Gastrocnemius medialis (tissue), 4 donors: ENCODE measurements around the gene PMEPA1. TPM values are rescaled to one million over a fixed set of nuclear protein-coding genes. Genes with fewer than 3 reads are reported as not detected.

Source experiments
- ATAC-seq, 2 donors: fragments of 150-250 bp; one replicate each; pipeline ENCODE4 v1.9.1; 2016
- DNase-seq, 2 donors: peaks; one replicate each; pipeline ENCODE4 v3.0.0-alpha.2; 2019
- H3K27ac ChIP-seq, 4 donors: fragments of 200-600 bp; sonication (generic); 1 replicate in 1 of 4; 2 replicates in 3 of 4; pipeline ENCODE4 v1.5.1; 2016 to 2018; ENCODE audit warnings: mild to moderate bottlenecking in 2 of 4, moderate library complexity in 1 of 4
- H3K27me3 ChIP-seq, 3 donors: fragments of 200-600 bp; sonication (generic) in 2 of 3; 1 replicate in 1 of 3; 2 replicates in 2 of 3; pipeline versions ENCODE4 v1.5.1 to v1.6.0; 2016 to 2019; ENCODE audit warnings: mild to moderate bottlenecking in 1 of 3, moderate library complexity in 1 of 3
- H3K36me3 ChIP-seq, 2 donors: fragments of 200-600 bp; sonication (generic) in 1 of 2; one replicate each; pipeline ENCODE4 v1.5.1; 2017 to 2018
- H3K4me1 ChIP-seq, 2 donors: fragments of 200-600 bp; sonication (generic) in 1 of 2; one replicate each; pipeline ENCODE4 v1.5.1; 2016 to 2017; ENCODE audit warnings: mild to moderate bottlenecking in 2 of 2
- H3K4me3 ChIP-seq, 4 donors: fragments of 200-600 bp; sonication (generic) in 3 of 4; 1 replicate in 1 of 4; 2 replicates in 3 of 4; pipeline ENCODE4 v1.5.1; 2016 to 2019; ENCODE audit warnings: mild to moderate bottlenecking in 2 of 4
- H3K9me3 ChIP-seq, 3 donors: fragments of 200-600 bp; sonication (generic) in 2 of 3; 1 replicate in 1 of 3; 2 replicates in 2 of 3; pipeline ENCODE4 v1.5.1; 2016 to 2019
- CTCF ChIP-seq, 5 experiments: fragments of 450-650 bp in 3 of 5; fragments of 200-600 bp in 2 of 5; sonication (generic) in 2 of 5; IDR thresholded peaks in 4 of 5; conservative IDR thresholded peaks in 1 of 5; 1 replicate in 4 of 5; 2 replicates in 1 of 5; pipeline ENCODE4 v1.5.1; 2016 to 2019; ENCODE audit warnings: antibody characterized with exemption in 5 of 5, mild to moderate bottlenecking in 3 of 5, moderate library complexity in 3 of 5
- POLR2A ChIP-seq, 2 donors: fragments of 450-650 bp; IDR thresholded peaks; one replicate each; pipeline ENCODE4 v1.6.1; 2017; ENCODE audit warnings: antibody characterized with exemption in 2 of 2, mild to moderate bottlenecking in 2 of 2, moderate library complexity in 2 of 2
- in situ Hi-C, 4 donors: fragments of 200-750 bp; cut with MboI; loops; one replicate each; pipeline versions ENCODE4 v1.15.0 to v1.8.0; 2017; ENCODE audit warnings: low sequenced_read_pairs in 4 of 4
- intact Hi-C: fragments of 100-400 bp; cut with DNase I; formaldehyde crosslinking; loops from one replicate; pipeline ENCODE4 v1.15.1; 2023; ENCODE audit warnings: low total_unique reads
- total RNA-seq, 4 donors: library from RNA; depleted of rRNA; stranded (reverse); fragments of >200 nt; gene quantifications; one replicate each; pipeline versions ENCODE4 v1.1.0 to v1.2.3, GENCODE V29; 2016

The PMEPA1 gene
- total RNA-seq, 4 donors from 2014 or later = 1.5 to 8.1 (median 5.8) TPM

- DNase-seq (no peak), ATAC-seq (no peak)
- intact Hi-C loops = no loop called here
- in situ Hi-C loops = no loop called here
- TF ChIP-seq CTCF (IDR thresholded peaks at IDR 0.05 in 4 of 5, conservative IDR thresholded peaks at IDR 0.05 in 1 of 5) (no peak), POLR2A (IDR thresholded peaks at IDR 0.05) (no peak)
- peaks cover 0 to 5% (median 0%) of the 10 kb centered on the region in 3 donors for H3K27me3 ChIP-seq
- no peaks in the 10 kb centered on the region for H3K9me3 ChIP-seq
- H3K27ac ChIP-seq = no peak overlapping the region
- no peak overlapping the region for H3K4me3 ChIP-seq
- no peaks in the 10 kb centered on the region for H3K36me3 ChIP-seq
- peaks cover 0 to 3% of the 10 kb centered on the region in 2 donors for H3K4me1 ChIP-seq
Observed at GRCh38 chr20:57620999-57621398, 88.8 kb downstream of the PMEPA1 start.

GRCh38 chr20:57620274-57620990 is 89.4 kb downstream of the PMEPA1 start, which contains the start of gene ZBP1:
TSS of gene ZBP1 (minus strand) at chr20:57620426. CDS start at chr20:57620295, 131 bp downstream.
- ATAC-seq (no peak), DNase-seq (no peak)
- Histone ChIP-seq H3K4me1 (peaks cover 0 to 3% of the 10 kb centered on the region in 2 donors), H3K9me3 (no peaks in the 10 kb centered on the region), H3K4me3 (peak within 1 kb of the TSS in 2 of 4 donors; percentile 18 to 25), H3K27ac (peak within 1 kb of the TSS in 1 of 4 donors; percentile 41), H3K27me3 (peaks cover 0 to 5% (median 0%) of the 10 kb centered on the region in 3 donors), H3K36me3 (no peaks in the 10 kb centered on the region)
- in situ Hi-C loops (no loop called here), intact Hi-C loops (no loop called here)
- no peak for TF ChIP-seq POLR2A (IDR thresholded peaks at IDR 0.05)
- TF ChIP-seq CTCF (IDR thresholded peaks at IDR 0.05 in 4 of 5, conservative IDR thresholded peaks at IDR 0.05 in 1 of 5) = no peak

- H3K27me3 ChIP-seq = peaks cover 0 to 5% (median 0%) of the 10 kb centered on the region in 3 donors
- DNase-seq (peak; percentile 24 to 38), ATAC-seq (no peak)
- in situ Hi-C loops (no loop called here), intact Hi-C loops (no loop called here)
- no peaks in the 10 kb centered on the region for H3K9me3 ChIP-seq
- H3K36me3 ChIP-seq = no peaks in the 10 kb centered on the region
- no peak for TF ChIP-seq CTCF (IDR thresholded peaks at IDR 0.05 in 4 of 5, conservative IDR thresholded peaks at IDR 0.05 in 1 of 5)
- TF ChIP-seq POLR2A (IDR thresholded peaks at IDR 0.05) = no peak
- H3K4me3 ChIP-seq = no peak overlapping the region
- peaks cover 0 to 3% of the 10 kb centered on the region in 2 donors for H3K4me1 ChIP-seq
- H3K27ac ChIP-seq = peak overlapping the region in 1 of 4 donors; percentile 41
Observed at GRCh38 chr20:57619051-57619831, 90.6 kb downstream of the PMEPA1 start.

GRCh38 chr20:57618764-57619050 is 91.1 kb downstream of the PMEPA1 start:
- H3K4me1 ChIP-seq = peaks cover 0 to 3% of the 10 kb centered on the region in 2 donors
- H3K9me3 ChIP-seq = no peaks in the 10 kb centered on the region
- H3K4me3 ChIP-seq = no peak overlapping the region
- intact Hi-C loops = no loop called here
- TF ChIP-seq POLR2A (IDR thresholded peaks at IDR 0.05) (no peak), CTCF (IDR thresholded peaks at IDR 0.05 in 4 of 5, conservative IDR thresholded peaks at IDR 0.05 in 1 of 5) (no peak)
- peak overlapping the region in 1 of 4 donors; percentile 41 for H3K27ac ChIP-seq
- no peak for ATAC-seq
- H3K36me3 ChIP-seq = no peaks in the 10 kb centered on the region
- no peak for DNase-seq
- in situ Hi-C loops = no loop called here
- peaks cover 0 to 5% (median 0%) of the 10 kb centered on the region in 3 donors for H3K27me3 ChIP-seq
